ENCODE results near the gene TTC39B.

GRCh38 chr9:15294604-15295003 lies 12.4 kb downstream of the TTC39B start:
- no peak for TF ChIP-seq CTCF (IDR thresholded peaks at IDR 0.05)
- TF ChIP-seq POLR2A (IDR thresholded peaks at IDR 0.05), result no peak
